HG03095 (cell line): ENCODE results near the gene ZER1.
"Not testable (repeated sequence)": the region's sequence is repeated elsewhere in the genome, so short reads cannot be mapped to it uniquely, and the experiment has no call there.

Source experiments
- ATAC-seq: cut with Tn5 transposase; IDR thresholded peaks from one replicate; pipeline ENCODE4 v1.9.1; 2021; ENCODE audit warnings: moderate library complexity; ENCODE audit not compliant: unreplicated experiment

ZER1 gene

DNA sequence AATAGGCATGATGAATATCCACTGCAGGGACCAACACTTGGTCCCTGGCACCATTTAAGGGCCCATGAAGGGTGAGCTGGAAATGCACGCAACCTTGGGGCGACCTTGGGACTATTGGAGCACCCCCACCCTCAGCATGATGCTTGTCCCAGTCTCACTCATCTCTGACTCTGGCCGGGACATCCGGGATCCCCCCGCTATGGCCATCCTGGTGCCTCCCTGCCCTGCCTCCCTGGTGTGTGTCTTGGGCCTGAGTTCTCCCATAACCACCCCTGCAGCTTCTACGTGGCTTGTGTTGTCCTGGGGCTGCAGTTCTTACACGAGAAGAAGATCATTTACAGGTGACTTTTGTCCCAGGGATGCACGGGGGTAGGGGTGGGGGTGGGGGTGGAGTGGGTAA is 53.7 kb downstream of the ZER1 start:
- no peak for ATAC-seq

DNA sequence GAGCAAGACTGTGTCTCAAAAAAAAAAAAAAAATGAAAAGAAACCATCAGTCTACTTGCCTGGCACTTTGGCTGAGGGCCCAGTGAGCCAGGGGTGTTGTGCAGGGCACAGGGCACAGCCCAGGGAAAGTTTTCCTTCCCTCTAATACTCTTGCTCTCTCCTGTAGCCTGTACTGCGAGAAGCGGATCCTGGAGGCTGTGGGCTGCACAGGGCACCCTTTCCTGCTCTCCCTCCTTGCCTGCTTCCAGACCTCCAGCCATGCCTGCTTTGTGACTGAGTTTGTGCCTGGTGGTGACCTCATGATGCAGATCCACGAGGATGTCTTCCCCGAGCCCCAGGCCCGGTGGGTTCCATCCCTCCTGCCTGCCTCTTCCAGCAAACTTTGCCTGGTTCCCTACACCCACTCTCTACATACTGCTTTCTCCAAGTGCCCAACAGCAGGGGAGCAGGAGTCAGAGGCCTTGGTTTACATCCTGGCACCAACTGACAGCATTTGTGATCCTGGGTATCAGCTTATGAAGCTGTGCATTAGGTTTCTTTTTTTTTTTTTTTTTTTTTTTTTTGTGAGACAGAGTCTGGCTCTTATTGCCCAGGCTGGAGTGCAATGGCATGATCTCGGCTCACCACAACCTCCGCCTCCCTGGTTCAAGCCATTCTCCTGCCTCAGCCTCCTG is 55.0 kb downstream of the ZER1 start:
- no peak for ATAC-seq

GRCh38 chr9:128715436-128715750 is 56.3 kb downstream of the ZER1 start:
- no peak for ATAC-seq

DNA sequence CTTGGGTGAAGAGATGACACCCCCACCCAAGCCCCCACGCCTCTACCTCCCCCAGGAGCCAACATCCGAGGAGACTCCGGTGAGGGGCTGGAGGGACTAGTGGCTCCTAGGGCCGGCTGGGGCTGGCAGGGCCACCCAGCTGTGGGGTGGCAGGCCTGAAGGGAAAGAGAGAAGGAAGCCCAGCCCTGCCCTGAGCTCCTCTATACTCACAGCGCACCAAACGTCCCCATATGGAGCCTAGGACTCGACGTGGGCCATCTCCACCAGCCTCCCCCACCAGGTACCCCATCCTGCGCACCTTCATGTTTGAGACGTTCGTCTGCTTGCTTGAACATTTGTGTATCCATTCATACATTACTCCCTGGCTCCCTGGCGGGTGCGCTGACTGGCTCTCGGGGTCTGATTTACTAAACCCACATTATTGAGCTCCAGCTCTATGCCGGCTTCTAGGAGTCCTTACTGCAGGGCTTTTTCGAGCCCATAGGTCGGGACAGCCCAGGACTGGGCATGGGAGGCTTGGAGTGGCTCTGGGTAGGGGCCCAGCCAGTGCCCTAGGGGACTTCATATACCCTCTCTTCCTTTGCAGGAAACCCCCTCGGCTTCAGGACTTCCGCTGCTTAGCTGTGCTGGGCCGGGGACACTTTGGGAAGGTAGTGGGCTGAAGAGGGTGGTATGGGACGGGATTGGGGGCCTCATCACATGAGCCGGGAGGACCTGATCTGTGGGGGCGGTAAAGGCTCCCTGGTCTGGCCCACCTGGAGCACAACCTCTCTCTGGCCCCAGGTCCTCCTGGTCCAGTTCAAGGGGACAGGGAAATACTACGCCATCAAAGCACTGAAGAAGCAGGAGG is 56.9 kb downstream of the ZER1 start:
- ATAC-seq, result no peak

GRCh38 chr9:128713941-128714573 is 57.7 kb downstream of the ZER1 start:
- no peak for ATAC-seq

DNA sequence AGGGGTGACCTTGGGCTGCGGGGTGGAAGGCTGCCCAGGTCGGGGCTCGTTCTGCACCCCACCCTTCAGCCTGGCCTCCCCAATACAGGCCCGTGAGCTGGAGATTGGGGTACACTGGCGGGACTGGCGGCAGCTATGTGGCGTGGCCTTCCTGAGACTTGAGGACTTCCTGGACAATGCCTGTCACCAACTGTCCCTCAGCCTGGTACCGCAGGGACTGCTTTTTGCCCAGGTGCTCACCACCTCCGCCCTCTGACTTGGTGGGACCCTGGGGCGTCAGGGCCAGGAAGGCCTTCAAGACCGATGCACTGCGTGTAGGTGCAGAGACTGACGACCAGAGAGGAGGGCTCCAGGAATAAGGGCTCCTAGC is 58.3 kb downstream of the ZER1 start:
- no peak for ATAC-seq

GRCh38 chr9:128712451-128713410 is 59.0 kb downstream of the ZER1 start:
- no peak for ATAC-seq

GRCh38 chr9:128707446-128707845 is 64.3 kb downstream of the ZER1 start:
- no peak for ATAC-seq

DNA sequence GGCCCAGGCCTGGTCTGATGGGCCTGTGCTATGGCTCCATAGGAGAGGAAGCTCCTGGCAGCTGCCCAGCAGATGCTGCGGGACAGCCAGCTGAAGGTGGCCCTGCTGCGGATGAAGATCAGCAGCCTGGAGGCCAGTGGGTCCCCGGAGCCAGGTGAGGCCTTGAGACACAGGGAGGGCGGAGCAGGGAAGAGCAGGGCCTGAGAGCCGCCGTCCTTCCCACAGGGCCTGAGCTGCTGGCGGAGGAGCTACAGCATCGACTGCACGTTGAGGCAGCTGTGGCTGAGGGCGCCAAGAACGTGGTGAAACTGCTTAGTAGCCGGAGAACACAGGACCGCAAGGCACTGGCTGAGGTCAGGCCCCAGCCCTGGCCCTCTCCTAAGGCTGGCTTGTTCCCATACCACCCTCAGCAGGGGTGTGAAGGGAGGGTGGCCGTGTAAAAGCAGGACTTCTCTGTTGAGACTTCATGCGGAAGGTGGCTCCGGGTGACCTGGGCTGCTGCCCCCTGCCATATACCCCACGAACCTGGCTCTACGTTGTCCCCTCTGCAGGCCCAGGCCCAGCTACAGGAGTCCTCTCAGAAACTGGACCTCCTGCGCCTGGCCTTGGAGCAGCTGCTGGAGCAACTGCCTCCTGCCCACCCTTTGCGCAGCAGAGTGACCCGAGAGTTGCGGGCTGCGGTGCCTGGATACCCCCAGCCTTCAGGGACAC is 64.9 kb downstream of the ZER1 start:
- no peak for ATAC-seq

DNA sequence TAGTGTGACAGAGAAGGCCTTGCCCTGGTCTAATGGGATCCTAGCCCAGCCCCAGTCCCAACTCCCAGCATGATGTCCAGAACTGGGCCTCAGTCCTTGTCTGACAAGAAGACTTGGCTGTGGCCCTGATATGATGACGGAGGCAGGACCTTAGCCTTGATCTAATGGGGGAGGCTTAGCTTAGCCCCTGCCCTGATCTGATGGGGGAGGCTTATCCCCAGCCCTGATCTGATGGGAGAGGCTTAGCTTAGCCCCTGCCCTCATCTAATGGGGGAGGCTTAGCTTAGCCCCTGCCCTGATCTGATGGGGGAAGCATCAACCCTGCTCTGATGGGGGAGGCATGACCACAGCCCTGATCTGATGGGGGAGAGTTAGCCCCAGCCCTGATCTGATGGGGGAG is 65.7 kb downstream of the ZER1 start:
- no peak for ATAC-seq

DNA sequence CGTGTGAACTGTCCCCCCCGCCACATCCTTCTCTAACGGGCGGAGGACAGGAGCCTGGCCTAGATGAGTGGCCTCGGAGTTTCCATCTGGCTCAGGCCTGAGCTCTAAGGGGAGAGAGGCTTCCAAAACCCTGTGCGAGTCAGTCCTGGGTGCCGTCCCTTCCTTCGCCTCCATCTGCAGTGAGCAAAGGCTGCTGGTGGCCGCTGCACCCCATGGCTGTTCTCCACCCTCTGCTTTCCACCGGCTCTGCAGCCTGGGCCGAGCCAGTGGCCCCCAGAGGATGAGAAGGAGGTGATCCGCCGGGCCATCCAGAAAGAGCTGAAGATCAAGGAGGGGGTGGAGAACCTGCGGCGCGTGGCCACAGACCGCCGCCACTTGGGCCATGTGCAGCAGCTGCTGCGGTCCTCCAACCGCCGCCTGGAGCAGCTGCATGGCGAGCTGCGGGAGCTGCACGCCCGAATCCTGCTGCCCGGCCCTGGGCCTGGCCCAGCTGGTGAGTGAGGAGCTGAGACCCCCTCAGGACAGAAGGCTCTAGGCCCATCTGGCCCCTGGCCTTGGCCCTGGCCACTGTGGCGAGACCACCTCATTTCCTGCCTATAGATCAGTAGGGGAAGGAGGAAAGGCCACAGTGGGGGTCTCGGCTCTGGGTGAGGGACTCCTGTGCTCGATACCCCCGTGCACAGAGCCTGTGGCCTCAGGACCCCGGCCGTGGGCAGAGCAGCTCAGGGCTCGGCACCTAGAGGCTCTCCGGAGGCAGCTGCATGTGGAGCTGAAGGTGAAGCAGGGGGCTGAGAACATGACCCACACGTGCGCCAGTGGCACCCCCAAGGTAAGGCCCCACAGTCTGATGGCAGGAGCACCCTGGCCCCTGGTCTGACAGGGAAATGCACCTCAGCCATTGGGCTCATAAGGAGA is 66.4 kb downstream of the ZER1 start:
- no peak for ATAC-seq

DNA sequence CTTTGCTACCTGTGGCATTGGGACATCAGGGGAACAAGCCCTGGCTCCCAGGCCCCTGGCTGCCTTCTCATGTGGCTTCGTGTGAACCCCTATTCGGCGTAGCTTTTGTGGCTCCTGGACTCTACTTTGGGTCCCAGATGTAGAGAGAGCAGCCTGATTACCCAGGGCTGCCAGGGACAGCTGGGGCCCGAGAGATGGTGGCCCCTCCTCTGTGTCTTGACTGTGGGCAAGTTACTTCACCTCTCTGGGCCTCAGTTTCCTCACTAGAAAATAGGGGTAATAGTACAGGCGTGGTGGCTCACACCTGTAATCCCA is 67.4 kb downstream of the ZER1 start:
- no peak for ATAC-seq

GRCh38 chr9:128703616-128704355 is 67.9 kb downstream of the ZER1 start:
- no peak for ATAC-seq

DNA sequence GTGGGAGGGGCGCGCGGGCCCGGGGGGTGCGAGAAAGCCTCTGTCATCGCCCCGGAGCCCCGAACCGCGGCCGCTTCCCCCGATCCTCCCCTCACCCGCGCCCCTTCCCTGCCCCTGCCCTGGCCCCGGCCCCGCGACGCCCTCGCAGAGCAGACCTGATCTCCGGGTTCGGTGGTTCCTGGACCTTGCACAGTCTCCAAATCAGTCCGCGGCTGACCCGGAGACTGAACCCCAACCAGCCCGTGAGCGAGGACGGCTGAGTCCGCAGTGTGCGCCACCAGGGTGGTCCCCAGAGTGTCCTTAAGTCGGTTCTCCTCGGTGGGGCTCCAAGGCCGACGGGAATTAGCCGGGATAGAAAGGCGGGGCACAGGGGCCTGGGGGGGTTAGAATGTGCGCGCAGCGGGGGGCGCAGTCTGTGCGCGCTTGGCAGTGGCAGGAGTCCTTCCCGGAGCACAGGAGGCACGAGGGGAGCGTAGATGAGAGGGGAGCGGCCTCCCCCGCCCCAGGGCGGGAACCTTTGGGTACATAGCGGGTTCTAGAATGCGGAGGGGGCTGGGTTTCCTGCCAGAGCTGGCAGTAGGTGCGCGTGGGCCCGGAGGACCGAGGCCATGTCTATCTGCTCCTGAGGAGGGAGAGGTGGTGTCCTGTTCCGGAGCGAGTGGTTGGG is 68.6 kb downstream of the ZER1 start:
- ATAC-seq, result no peak

GRCh38 chr9:128702445-128702948 is 69.2 kb downstream of the ZER1 start, which contains the start of gene PKN3:
Gene PKN3, plus strand, starts transcription at chr9:128702503. Its CDS starts 413 bp downstream, at chr9:128702916.
- peak; percentile 66 for ATAC-seq

DNA sequence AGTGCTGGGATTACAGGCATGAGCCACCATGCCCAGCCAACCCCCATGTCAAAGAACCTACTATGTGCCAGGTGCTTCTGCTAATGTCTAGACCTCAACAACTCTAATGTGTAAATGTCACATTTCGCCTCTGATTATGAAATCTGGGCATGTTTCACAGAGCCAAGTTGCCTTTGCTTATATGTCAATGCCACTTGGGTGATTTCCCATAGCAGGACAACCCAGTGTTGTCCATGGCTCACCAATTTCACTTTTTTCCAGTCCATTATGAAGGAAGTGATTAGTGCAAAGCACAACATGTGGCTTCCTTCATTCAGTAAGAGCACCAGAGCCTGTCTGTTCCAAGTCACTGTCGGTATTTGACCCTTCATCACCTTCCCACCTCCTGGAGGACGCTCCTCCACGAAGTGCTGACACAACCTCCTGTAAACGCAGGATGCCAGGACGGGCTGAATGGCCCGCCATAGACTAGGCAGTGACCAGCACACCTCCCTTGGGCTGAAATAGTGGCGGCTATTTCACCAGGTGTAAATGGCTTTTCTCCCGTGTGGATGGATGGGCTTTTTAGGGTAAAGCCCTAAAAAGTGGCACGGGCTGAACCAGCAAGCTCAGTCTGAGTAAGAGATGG is 70.4 kb downstream of the ZER1 start:
- no peak for ATAC-seq

DNA sequence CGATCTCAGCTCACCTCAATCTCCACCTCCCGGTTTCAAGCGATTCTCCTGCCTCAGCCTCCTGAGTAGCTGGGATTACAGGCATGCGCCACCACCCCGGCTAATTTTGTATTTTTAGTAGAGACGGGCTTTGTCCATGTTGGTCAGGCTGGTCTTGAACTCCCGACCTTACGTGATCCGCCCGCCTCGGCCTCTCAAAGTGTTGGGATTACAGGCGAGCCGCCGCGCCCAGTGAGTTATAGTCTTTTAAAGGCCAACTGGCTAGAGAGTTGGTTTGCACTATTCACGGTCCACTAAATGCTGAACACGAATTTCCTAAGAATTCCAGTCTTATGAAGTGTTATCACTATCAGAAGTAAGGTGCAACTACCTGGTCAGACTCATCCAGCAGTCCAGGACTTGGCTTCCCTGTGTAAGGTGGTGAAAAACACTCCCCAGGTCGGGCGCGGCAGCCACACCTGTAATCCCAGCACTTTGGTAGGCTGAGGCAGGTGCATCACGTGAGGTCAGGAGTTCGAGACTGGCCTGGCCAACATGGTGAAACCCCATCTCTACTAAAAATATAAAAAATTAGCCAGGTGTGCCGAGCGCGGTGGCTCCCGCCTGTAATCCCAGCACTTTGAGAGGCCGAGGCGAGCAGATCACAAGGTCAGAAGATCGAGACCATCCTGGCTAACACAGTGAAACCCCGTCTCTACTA is 72.5 kb downstream of the ZER1 start:
- ATAC-seq, result not testable (repeated sequence)
